Right atrium auricular region (tissue), 2 donors: ENCODE measurements around the gene SLC13A4. TPM values are rescaled to one million over a fixed set of nuclear protein-coding genes. Genes with fewer than 3 reads are reported as not detected.

Source experiments
- DNase-seq: peaks from one replicate; pipeline ENCODE4 v3.0.0-alpha.2; 2019; ENCODE audit warnings: low spot score
- H3K27ac ChIP-seq, 2 donors: fragments of 200-600 bp; sonication (generic); 1 replicate in 1 of 2; 2 replicates in 1 of 2; pipeline ENCODE4 v1.5.1; 2016 to 2019
- H3K27me3 ChIP-seq, 2 donors: fragments of 200-600 bp; sonication (generic); one replicate each; pipeline versions ENCODE4 v1.5.1 to v1.6.0; 2017 to 2019
- H3K36me3 ChIP-seq: fragments of 200-600 bp; sonication (generic); one replicate; pipeline ENCODE4 v1.5.1; 2016
- H3K4me1 ChIP-seq, 2 donors: fragments of 200-600 bp; sonication (generic); one replicate each; pipeline versions ENCODE4 v1.5.1 to v1.6.0; 2017 to 2019
- H3K4me3 ChIP-seq, 2 donors: fragments of 200-600 bp; sonication (generic); 1 replicate in 1 of 2; 2 replicates in 1 of 2; pipeline ENCODE4 v1.5.1; 2017 to 2019; ENCODE audit warnings: mild to moderate bottlenecking in 1 of 2, moderate library complexity in 1 of 2
- H3K9me3 ChIP-seq, 2 donors: fragments of 200-600 bp; sonication (generic); one replicate each; pipeline ENCODE4 v1.5.1; 2019
- total RNA-seq, 2 donors: library from RNA; depleted of rRNA; stranded (reverse); fragments of >200 nt; gene quantifications; one replicate each; pipeline ENCODE4 v1.1.0, GENCODE V29; 2016
- TF ChIP-seq, protein P1 (sequence below), 2 donors: fragments of 200-600 bp; sonication (generic); IDR thresholded peaks; one replicate each; pipeline ENCODE4 v1.5.1; 2019; ENCODE audit warnings: antibody characterized with exemption in 2 of 2

The SLC13A4 gene
- total RNA-seq, 2 donors from 2014 or later = 0.12 TPM; not detected in 1

DNA sequence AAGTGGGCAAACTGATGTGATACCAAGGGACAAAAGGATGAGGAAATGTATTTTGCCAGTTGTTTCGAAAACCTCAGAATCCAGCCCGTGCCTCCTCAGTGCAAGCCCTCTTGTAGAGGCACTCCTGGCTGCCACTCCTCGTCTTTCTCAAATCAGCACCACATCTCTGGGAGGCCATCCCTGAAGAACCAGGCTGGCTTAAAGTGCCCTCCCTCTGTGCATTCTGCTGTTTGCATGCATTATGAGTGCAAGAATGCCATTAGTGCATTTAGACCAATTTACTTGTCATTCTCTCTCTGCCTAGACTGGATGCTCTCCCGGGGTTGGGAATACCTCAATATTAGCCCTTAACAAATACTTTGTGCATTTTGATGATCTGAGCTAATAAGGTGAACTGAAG, 40.5 kb upstream of the SLC13A4 start:
- DNase-seq = no peak
- peak overlapping the region; percentile 61 to 75 for H3K27ac ChIP-seq
- TF ChIP-seq, protein P1, sequence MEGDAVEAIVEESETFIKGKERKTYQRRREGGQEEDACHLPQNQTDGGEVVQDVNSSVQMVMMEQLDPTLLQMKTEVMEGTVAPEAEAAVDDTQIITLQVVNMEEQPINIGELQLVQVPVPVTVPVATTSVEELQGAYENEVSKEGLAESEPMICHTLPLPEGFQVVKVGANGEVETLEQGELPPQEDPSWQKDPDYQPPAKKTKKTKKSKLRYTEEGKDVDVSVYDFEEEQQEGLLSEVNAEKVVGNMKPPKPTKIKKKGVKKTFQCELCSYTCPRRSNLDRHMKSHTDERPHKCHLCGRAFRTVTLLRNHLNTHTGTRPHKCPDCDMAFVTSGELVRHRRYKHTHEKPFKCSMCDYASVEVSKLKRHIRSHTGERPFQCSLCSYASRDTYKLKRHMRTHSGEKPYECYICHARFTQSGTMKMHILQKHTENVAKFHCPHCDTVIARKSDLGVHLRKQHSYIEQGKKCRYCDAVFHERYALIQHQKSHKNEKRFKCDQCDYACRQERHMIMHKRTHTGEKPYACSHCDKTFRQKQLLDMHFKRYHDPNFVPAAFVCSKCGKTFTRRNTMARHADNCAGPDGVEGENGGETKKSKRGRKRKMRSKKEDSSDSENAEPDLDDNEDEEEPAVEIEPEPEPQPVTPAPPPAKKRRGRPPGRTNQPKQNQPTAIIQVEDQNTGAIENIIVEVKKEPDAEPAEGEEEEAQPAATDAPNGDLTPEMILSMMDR (IDR thresholded peaks at IDR 0.05) = no peak
- no peaks in the 10 kb centered on the region for H3K9me3 ChIP-seq
- no peak overlapping the region for H3K4me3 ChIP-seq
- H3K27me3 ChIP-seq = no peaks in the 10 kb centered on the region
- H3K4me1 ChIP-seq = peaks cover 0 to 25% of the 10 kb centered on the region in 2 donors
- H3K36me3 ChIP-seq = no peaks in the 10 kb centered on the region

DNA sequence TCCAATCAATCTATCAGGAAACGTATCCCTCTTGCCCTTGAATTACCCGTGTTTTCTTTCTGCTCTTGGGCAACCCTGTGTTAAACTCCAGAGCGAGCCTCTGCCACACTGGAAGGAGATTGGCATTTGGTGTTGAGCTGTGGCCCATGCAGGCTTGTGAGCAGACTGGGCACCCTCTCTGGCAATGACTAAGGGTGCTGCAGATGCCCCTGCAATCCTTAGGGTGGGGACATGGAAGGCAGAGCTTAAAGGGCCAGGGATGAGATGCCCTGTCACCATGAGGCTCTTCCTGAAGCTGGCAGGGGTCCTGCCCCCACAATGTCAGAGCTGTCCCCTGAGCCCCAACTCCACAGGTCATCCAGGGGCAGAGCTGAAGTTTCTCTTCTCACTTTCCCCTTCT, 40.1 kb upstream of the SLC13A4 start:
- Histone ChIP-seq H3K4me3 (no peak overlapping the region), H3K4me1 (peaks cover 0 to 22% of the 10 kb centered on the region in 2 donors), H3K36me3 (no peaks in the 10 kb centered on the region), H3K27me3 (no peaks in the 10 kb centered on the region), H3K9me3 (no peaks in the 10 kb centered on the region), H3K27ac (peak overlapping the region in 1 of 2 donors; percentile 75)
- TF ChIP-seq, protein P1 (IDR thresholded peaks at IDR 0.05) = no peak
- no peak for DNase-seq

DNA sequence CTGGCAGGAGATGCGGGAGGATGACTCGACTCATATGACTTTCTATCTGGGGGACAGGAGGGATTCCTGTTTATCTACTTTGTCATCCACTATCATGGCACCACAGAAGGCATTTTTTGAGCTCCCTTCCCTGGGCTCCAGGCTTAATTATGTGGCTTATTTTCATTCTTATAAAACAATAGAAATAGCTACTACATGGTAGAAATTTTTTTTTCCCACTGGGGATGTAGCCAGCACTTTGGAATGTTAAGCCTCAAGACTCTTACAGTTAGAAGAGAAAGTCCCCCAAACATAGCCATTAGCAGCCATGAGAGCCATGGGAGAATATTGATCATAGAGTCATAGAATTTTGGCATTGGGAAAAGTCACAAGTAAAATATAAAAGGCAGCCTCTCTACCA, 35.3 kb upstream of the SLC13A4 start:
- no peak for DNase-seq
- Histone ChIP-seq H3K9me3 (no peaks in the 10 kb centered on the region), H3K27me3 (no peaks in the 10 kb centered on the region), H3K4me1 (peaks cover 0 to 16% of the 10 kb centered on the region in 2 donors), H3K27ac (no peak overlapping the region), H3K36me3 (no peaks in the 10 kb centered on the region), H3K4me3 (no peak overlapping the region)
- TF ChIP-seq, protein P1 (IDR thresholded peaks at IDR 0.05) = no peak

- H3K4me3 ChIP-seq = no peak overlapping the region
- H3K4me1 ChIP-seq = peaks cover 0 to 16% of the 10 kb centered on the region in 2 donors
- H3K27me3 ChIP-seq = no peaks in the 10 kb centered on the region
- DNase-seq = peak; percentile 60
- TF ChIP-seq, protein P1 (IDR thresholded peaks at IDR 0.05) = no peak
- no peaks in the 10 kb centered on the region for H3K9me3 ChIP-seq
- no peaks in the 10 kb centered on the region for H3K36me3 ChIP-seq
- peak overlapping the region; percentile 28 to 47 for H3K27ac ChIP-seq
Observed at GRCh38 chr7:135761751-135762488, 33.9 kb upstream of the SLC13A4 start.

- H3K27ac ChIP-seq = no peak overlapping the region
- no peaks in the 10 kb centered on the region for H3K36me3 ChIP-seq
- H3K27me3 ChIP-seq = no peaks in the 10 kb centered on the region
- no peaks in the 10 kb centered on the region for H3K9me3 ChIP-seq
- TF ChIP-seq, protein P1 (IDR thresholded peaks at IDR 0.05) = no peak
- H3K4me3 ChIP-seq = no peak overlapping the region
- DNase-seq = peak; percentile 4
- peaks cover 0 to 28% of the 10 kb centered on the region in 2 donors for H3K4me1 ChIP-seq
Observed at GRCh38 chr7:135759532-135759931, 31.5 kb upstream of the SLC13A4 start.
